Measurements from ENCODE around the gene ERRFI1.

- TF ChIP-seq EZH2 (IDR thresholded peaks at IDR 0.05; ENCODE audit: borderline replicate concordance) (no peak), CTCF (IDR thresholded peaks at IDR 0.05; ENCODE audit: poor library complexity) (no peak), EZH2phosphoT487 (IDR thresholded peaks at IDR 0.05; ENCODE audit: low read depth, severe bottlenecking, unreplicated experiment) (no peak)
Observed at GRCh38 chr1:8053878-8054567, 27.9 kb upstream of the ERRFI1 start.

All from hepatocyte (in vitro differentiated cells).